GM12864 (cell line): ENCODE results near the gene SEC14L2.

ENCODE experiments used
- DNase-seq: peaks from one replicate; pipeline ENCODE4 v3.0.0-alpha.2; 2011; ENCODE audit warnings: low read depth
- H3K4me3 ChIP-seq: 2 replicates; pipeline ENCODE4 v1.5.1; 2011; ENCODE audit warnings: mild to moderate bottlenecking, low read depth, low read length, control low read depth
- CTCF ChIP-seq: IDR thresholded peaks from 2 replicates; pipeline ENCODE4 v1.5.1; 2011; ENCODE audit warnings: low read depth, mild to moderate bottlenecking, moderate library complexity, low read length, control low read depth, inconsistent platforms; ENCODE audit errors: missing control alignments

The SEC14L2 gene

GRCh38 chr22:30404307-30404706 is 7.5 kb downstream of the SEC14L2 start:
- no peak overlapping the region for H3K4me3 ChIP-seq
- DNase-seq = no peak
- no peak for TF ChIP-seq CTCF

DNA sequence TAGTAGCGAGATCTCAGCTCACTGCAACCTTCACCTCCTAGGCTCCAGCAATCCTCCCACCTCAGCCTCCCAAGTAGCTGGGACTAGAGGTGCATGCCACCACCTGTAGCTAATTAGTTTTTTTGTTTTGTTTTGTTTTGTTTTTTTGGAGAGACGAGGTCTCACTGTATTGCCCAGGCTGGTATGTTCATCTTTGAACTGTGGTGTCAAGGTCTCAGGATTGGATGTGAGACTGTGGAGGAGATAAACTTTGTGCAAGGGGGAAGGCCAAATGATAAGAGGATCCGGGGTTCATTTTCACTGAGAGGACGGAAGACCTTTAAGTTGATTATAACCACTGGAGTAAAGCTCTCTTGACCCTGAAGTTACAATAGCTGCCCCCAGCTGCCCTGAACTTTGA is 8.9 kb downstream of the SEC14L2 start:
- no peak for TF ChIP-seq CTCF
- H3K4me3 ChIP-seq = no peak overlapping the region
- DNase-seq = no peak

- no peak for DNase-seq
- no peak overlapping the region for H3K4me3 ChIP-seq
- no peak for TF ChIP-seq CTCF
Observed at GRCh38 chr22:30406400-30406799, 9.6 kb downstream of the SEC14L2 start.

GRCh38 chr22:30408388-30409102 is 11.7 kb downstream of the SEC14L2 start:
- no peak for DNase-seq
- no peak for TF ChIP-seq CTCF
- no peak overlapping the region for H3K4me3 ChIP-seq

DNA sequence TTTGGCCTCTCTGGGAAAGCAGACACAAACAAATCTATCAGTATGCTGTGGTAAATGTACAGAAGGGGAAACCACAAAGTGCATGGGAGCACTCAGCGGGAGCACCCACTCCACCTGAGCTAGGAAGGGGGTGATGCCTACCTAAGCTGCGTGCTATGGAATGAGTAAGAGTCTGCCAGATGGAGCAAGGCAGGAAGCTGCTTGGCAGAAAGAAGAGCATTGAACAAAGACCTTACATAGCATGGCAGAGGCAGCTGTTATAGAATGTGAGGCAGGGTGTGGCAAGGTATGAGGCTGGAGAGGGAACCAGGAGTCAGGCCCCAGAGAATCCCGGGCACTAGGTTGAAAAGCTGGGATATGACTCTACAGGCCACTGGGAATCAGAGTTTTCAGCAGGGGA is 15.0 kb downstream of the SEC14L2 start:
- no peak for DNase-seq
- TF ChIP-seq CTCF = no peak
- H3K4me3 ChIP-seq = no peak overlapping the region

DNA sequence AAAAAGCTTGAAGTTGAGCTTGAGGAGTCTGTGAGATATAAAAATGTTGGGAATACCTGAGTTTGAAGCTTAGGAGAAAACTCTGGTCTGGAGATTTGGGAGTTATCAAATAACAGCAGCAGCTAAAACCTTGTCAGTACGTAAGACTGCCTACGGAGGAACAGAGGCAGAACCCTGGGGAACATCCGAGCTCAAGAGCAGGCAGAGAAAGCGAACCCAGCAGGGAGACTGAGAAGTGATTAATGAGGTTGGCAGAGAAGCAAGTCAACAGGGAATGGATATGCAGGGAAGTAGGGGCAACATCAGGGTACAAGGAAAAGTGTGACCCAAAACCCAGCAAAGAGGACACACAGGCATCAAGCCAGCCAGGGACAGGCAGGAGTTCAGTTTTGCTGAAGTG is 16.2 kb downstream of the SEC14L2 start:
- H3K4me3 ChIP-seq = no peak overlapping the region
- no peak for TF ChIP-seq CTCF

DNA sequence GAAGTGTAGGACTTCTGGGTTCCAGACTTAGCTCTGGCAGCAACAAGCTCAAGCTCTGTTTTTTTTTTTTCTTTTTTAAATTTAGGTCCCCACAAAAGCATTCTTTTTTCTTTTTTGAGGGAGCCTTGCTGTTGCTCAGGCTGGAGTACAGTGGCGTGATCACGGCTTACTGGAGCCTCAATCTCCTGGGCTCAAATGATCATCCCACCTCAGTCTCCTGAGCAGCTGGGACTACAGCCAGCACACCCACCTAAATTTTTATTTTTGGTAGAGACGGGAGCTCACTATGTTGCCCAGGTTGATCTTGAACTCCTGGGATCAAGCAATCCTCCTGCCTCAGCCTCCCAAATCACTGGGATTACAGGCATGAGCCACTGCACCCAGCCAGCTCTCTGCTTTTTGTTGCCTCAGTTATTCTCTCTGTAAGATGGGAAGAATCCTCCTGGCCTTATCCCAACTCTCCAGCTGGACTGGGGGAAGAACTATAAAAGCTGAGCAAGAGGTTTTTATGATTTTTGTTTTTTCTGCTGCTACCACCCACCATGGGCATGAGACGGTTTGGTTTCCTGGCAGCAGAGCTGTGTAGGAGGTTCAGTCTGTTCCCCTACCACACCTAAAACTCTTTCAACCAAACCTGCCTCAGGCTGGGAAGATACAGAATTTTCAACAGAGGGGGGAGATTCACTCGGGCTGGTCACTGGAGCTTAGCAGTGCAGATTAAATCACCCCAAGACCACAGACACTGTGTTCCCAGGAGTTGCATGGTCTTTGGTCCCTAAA is 17.1 kb downstream of the SEC14L2 start:
- H3K4me3 ChIP-seq = no peak overlapping the region
- no peak for TF ChIP-seq CTCF
- no peak for DNase-seq

More for the DNA sequence above, 16.2 kb downstream of the SEC14L2 start:
- no peak for DNase-seq
